Keratinocyte (primary cell): ENCODE data around the gene DCXR. TPM values are rescaled to one million over a fixed set of nuclear protein-coding genes. Genes with fewer than 3 reads are reported as not detected.

Experiments used
- DNase-seq: peaks from one replicate; pipeline ENCODE4 v3.0.0-alpha.2; 2011; ENCODE audit warnings: low read depth, missing footprints, low spot score
- FAIRE-seq: peaks from 2 replicates; lab custom pipeline; 2011; peaks lifted over from hg19 to GRCh38; lab: Jason Lieb, UNC
- H2AFZ ChIP-seq: 2 replicates; pipeline ENCODE4 v1.6.0; 2012; ENCODE audit warnings: low read length, control low read depth, inconsistent platforms; ENCODE audit not compliant: control insufficient read depth
- H3K27ac ChIP-seq: 2 replicates; pipeline ENCODE4 v1.5.1; 2011; ENCODE audit warnings: low read length; ENCODE audit not compliant: control insufficient read depth, insufficient read depth
- H3K27me3 ChIP-seq: 3 replicates; pipeline ENCODE4 v1.6.0; 2011; ENCODE audit warnings: low read length; ENCODE audit not compliant: control insufficient read depth, insufficient read depth; ENCODE audit errors: extremely low read depth
- H3K36me3 ChIP-seq, 2 experiments: 2 replicates in 1 of 2; 3 replicates in 1 of 2; pipeline ENCODE4 v1.5.1; 2011; ENCODE audit warnings: low read length in 2 of 2, mild to moderate bottlenecking in 1 of 2; ENCODE audit not compliant: control insufficient read depth in 2 of 2, insufficient read depth in 2 of 2; ENCODE audit errors: extremely low read depth in 1 of 2
- H3K4me1 ChIP-seq: 3 replicates; pipeline ENCODE4 v1.5.1; 2011; ENCODE audit warnings: low read length; ENCODE audit not compliant: control insufficient read depth, insufficient read depth; ENCODE audit errors: extremely low read depth
- H3K4me2 ChIP-seq: 3 replicates; pipeline ENCODE4 v1.6.0; 2011; ENCODE audit warnings: low read depth, low read length; ENCODE audit not compliant: control insufficient read depth, insufficient read depth; ENCODE audit errors: extremely low read depth
- H3K4me3 ChIP-seq, 3 experiments: fragments of 200-600 bp in 1 of 3; sonication (generic) in 1 of 3; 2 replicates in 2 of 3; 3 replicates in 1 of 3; pipeline ENCODE4 v1.5.1; 2011 to 2016; ENCODE audit warnings: low read length in 3 of 3, mild to moderate bottlenecking in 3 of 3, control low read depth in 2 of 3, inconsistent platforms in 1 of 3, low read depth in 1 of 3, mixed read lengths in 1 of 3, mixed run types in 1 of 3, moderate library complexity in 1 of 3; ENCODE audit not compliant: control insufficient read depth in 2 of 3, insufficient read depth in 2 of 3; ENCODE audit errors: extremely low read depth in 1 of 3
- H3K79me2 ChIP-seq: 2 replicates; pipeline ENCODE4 v1.6.0; 2012; ENCODE audit warnings: low read length; ENCODE audit not compliant: control insufficient read depth, insufficient read depth
- H3K9ac ChIP-seq: 3 replicates; pipeline ENCODE4 v1.6.0; 2011; ENCODE audit warnings: low read length; ENCODE audit not compliant: control insufficient read depth, insufficient read depth; ENCODE audit errors: extremely low read depth
- H3K9me1 ChIP-seq: 3 replicates; pipeline ENCODE4 v1.6.0; 2011; ENCODE audit warnings: low read length; ENCODE audit not compliant: control insufficient read depth, insufficient read depth; ENCODE audit errors: extremely low read depth
- H3K9me3 ChIP-seq: 2 replicates; pipeline ENCODE4 v1.5.1; 2012; ENCODE audit warnings: low read depth, low read length; ENCODE audit not compliant: control insufficient read depth
- H4K20me1 ChIP-seq: 3 replicates; pipeline ENCODE4 v1.6.0; 2011; ENCODE audit warnings: low read length; ENCODE audit not compliant: control insufficient read depth, insufficient read depth; ENCODE audit errors: extremely low read depth
- CTCF ChIP-seq, 3 experiments: IDR thresholded peaks in 1 of 3; conservative IDR thresholded peaks in 1 of 3; optimal IDR thresholded peaks in 1 of 3; 2 replicates in 2 of 3; 3 replicates in 1 of 3; pipeline versions ENCODE3 to v1.5.1; 2011; ENCODE audit warnings: low read length in 3 of 3, mild to moderate bottlenecking in 3 of 3, moderate library complexity in 2 of 3, control low read depth in 1 of 3, inconsistent platforms in 1 of 3; ENCODE audit not compliant: insufficient read depth in 2 of 3; ENCODE audit errors: extremely low read depth in 1 of 3
- EZH2 ChIP-seq: IDR thresholded peaks from one replicate; pipeline ENCODE4 v1.6.1; 2012; ENCODE audit warnings: inconsistent platforms, mild to moderate bottlenecking, low read length, moderate library complexity
- dilution Hi-C: fragments of 300-500 bp; cut with MboI; formaldehyde crosslinking; loops from one replicate; pipeline ENCODE4 v1.7.0; 2020; ENCODE audit warnings: low sequenced_read_pairs; ENCODE audit not compliant: extremely low pct_ligation_motif_present
- polyA plus RNA-seq, 5 experiments: library from polyadenylated mRNA; depleted of rRNA in 3 of 5; stranded (reverse) in 3 of 5; stranded (forward) in 1 of 5; unstranded in 1 of 5; fragments of >200 nt; gene quantifications; 1 replicate in 1 of 5; 2 replicates in 3 of 5; 3 replicates in 1 of 5; pipeline versions ENCODE4 v1.2.1 to v1.2.3, GENCODE V29; 2011 to 2012; ENCODE audit warnings: missing spikeins in 2 of 5, low read depth in 1 of 5, low replicate concordance in 1 of 5

Gene DCXR
- polyA plus RNA-seq, 1 donor (not counting 4 experiments of a cell fraction or from before 2014, with no cell fraction given): 45.4 TPM

- peaks cover 4% of the 10 kb centered on the region in 2 experiments for H3K36me3 ChIP-seq
- no peaks in the 10 kb centered on the region for H3K79me2 ChIP-seq
- no peaks in the 10 kb centered on the region for H3K27me3 ChIP-seq
- no peaks in the 10 kb centered on the region for H3K4me1 ChIP-seq
- no peak for DNase-seq
- dilution Hi-C loops: no loop called here
- no peaks in the 10 kb centered on the region for H3K9me1 ChIP-seq
- no peak overlapping the region for H3K4me3 ChIP-seq
- no peak overlapping the region for H3K9ac ChIP-seq
- FAIRE-seq: no peak
- no peak overlapping the region for H3K4me2 ChIP-seq
- H3K9me3 ChIP-seq: no peaks in the 10 kb centered on the region
- H2AFZ ChIP-seq: no peak overlapping the region
- H4K20me1 ChIP-seq: no peaks in the 10 kb centered on the region
- TF ChIP-seq EZH2 (no peak), CTCF (optimal IDR thresholded peaks at IDR 0.05 in 1 of 3, IDR thresholded peaks at IDR 0.05 in 1 of 3, conservative IDR thresholded peaks at IDR 0.05 in 1 of 3; ENCODE audit: extremely low read depth in 1 of 3, insufficient read depth in 2 of 3, low read length in 3 of 3) (no peak)
- no peak overlapping the region for H3K27ac ChIP-seq
Observed at GRCh38 chr17:82043507-82043906, 6.0 kb upstream of the DCXR start.

GRCh38 chr17:82042649-82043048, 5.2 kb upstream of the DCXR start:
- no peak overlapping the region for H3K9ac ChIP-seq
- dilution Hi-C loops: no loop called here
- H2AFZ ChIP-seq: no peak overlapping the region
- peaks cover 4% of the 10 kb centered on the region for H3K4me1 ChIP-seq
- no peak overlapping the region for H3K4me2 ChIP-seq
- H3K79me2 ChIP-seq: no peaks in the 10 kb centered on the region
- H3K27ac ChIP-seq: no peak overlapping the region
- peaks cover 0 to 1% of the 10 kb centered on the region in 2 experiments for H3K36me3 ChIP-seq
- H4K20me1 ChIP-seq: no peaks in the 10 kb centered on the region
- TF ChIP-seq CTCF (optimal IDR thresholded peaks at IDR 0.05 in 1 of 3, IDR thresholded peaks at IDR 0.05 in 1 of 3, conservative IDR thresholded peaks at IDR 0.05 in 1 of 3; ENCODE audit: extremely low read depth in 1 of 3, insufficient read depth in 2 of 3, low read length in 3 of 3) (no peak), EZH2 (no peak)
- no peak overlapping the region for H3K4me3 ChIP-seq
- no peaks in the 10 kb centered on the region for H3K9me1 ChIP-seq
- DNase-seq (no peak), FAIRE-seq (no peak)
- no peaks in the 10 kb centered on the region for H3K9me3 ChIP-seq
- H3K27me3 ChIP-seq: no peaks in the 10 kb centered on the region
